Ovary (tissue), 9 donors: ENCODE results near the gene MPRIP. TPM values are rescaled to one million over a fixed set of nuclear protein-coding genes. Genes with fewer than 3 reads are reported as not detected.

Experiments
- DNase-seq, 5 donors: peaks; one replicate each; pipeline ENCODE4 v3.0.0-alpha.2; 2019 to 2020
- H3K27ac ChIP-seq, 2 donors: fragments of 200-600 bp; one replicate each; pipeline versions ENCODE4 v1.5.1 to v1.8.0; 2019 to 2022
- H3K27me3 ChIP-seq: fragments of 200-600 bp; one replicate; pipeline ENCODE4 v1.8.0; 2022
- H3K36me3 ChIP-seq: fragments of 200-600 bp; sonication (generic); one replicate; pipeline ENCODE4 v1.5.1; 2019
- H3K4me1 ChIP-seq: one replicate; pipeline ENCODE4 v1.8.1; 2013; ENCODE audit warnings: mild to moderate bottlenecking, moderate library complexity; ENCODE audit not compliant: insufficient read depth
- H3K4me3 ChIP-seq: fragments of 200-600 bp; sonication (generic); one replicate; pipeline ENCODE4 v1.5.1; 2017
- H3K9me3 ChIP-seq, 2 donors: fragments of 200-600 bp in 1 of 2; sonication (generic) in 1 of 2; one replicate each; pipeline versions ENCODE4 v1.5.1 to v1.8.1; 2013 to 2019; ENCODE audit warnings: mild to moderate bottlenecking in 1 of 2, moderate library complexity in 1 of 2
- CTCF ChIP-seq, 3 donors: fragments of 450-650 bp in 2 of 3; fragments of 200-600 bp in 1 of 3; IDR thresholded peaks; one replicate each; pipeline versions ENCODE4 v1.5.1 to v1.8.0; 2016 to 2022; ENCODE audit warnings: antibody characterized with exemption in 3 of 3, mild to moderate bottlenecking in 1 of 3
- EP300 ChIP-seq: sonication (generic); formaldehyde crosslinking; IDR thresholded peaks from one replicate; pipeline ENCODE4 v1.6.1; 2017; ENCODE audit warnings: antibody characterized with exemption
- POLR2A ChIP-seq: fragments of 450-650 bp; IDR thresholded peaks from one replicate; pipeline ENCODE4 v1.6.1; 2017; ENCODE audit warnings: antibody characterized with exemption, mild to moderate bottlenecking, moderate library complexity
- WGBS, 3 donors: extraction: QIAGEN DNeasy Blood & Tissue Kit in 1 of 3; methylation state at CpG; one replicate each; pipeline versions ENCODE4 v1.1.5 to v1.1.7; 2013 to 2017; 5-methylcytosine and 5-hydroxymethylcytosine counted together
- intact Hi-C, 4 donors: fragments of 100-400 bp; cut with DNase I; formaldehyde crosslinking; loops; one replicate each; pipeline versions ENCODE4 v1.11.0 to v1.15.1; 2022 to 2023
- polyA plus RNA-seq, 2 donors: library from polyadenylated mRNA; stranded (reverse); fragments of 200-250 nt in 1 of 2; fragments of 350-450 nt in 1 of 2; fragmentation: Illumina TruSeq in 1 of 2; extraction: RNeasy Lipid Tissue Mini Kit (QIAGEN cat#74804) in 1 of 2; gene quantifications; one replicate each; pipeline ENCODE4 v1.2.3, GENCODE V29; 2013 to 2014
- total RNA-seq, 7 donors: library from RNA; depleted of rRNA in 2 of 7; stranded (reverse); fragments of >200 nt in 2 of 7; fragmentation: NEBNext Ultra II Directional in 3 of 7; extraction: Animal tissue kit (Norgen Biotek cat#: 25700) in 3 of 7; gene quantifications; one replicate each; pipeline versions ENCODE4 v1.1.0 to v1.2.4, GENCODE V29; 2016 to 2023
- donor health status: DM: no; HTN: no; CAD: no; lungs with moderate emphysema.
- donor health status: DM: no; HTN: no; CAD: no.
- donor health status: Bipolar disorder and iron deficiency.
- donor health status: DM: yes; HTN: yes; CAD: no.
- donor health status: DM: no; HTN: no; CAD: no.
- donor health status: DM: yes; HTN: yes; CAD: no.

MPRIP gene
- total and polyA plus RNA-seq, 9 donors = 72.3 to 256 (median 202) TPM

GRCh38 chr17:17165666-17166308, 123.5 kb downstream of the MPRIP start:
- intact Hi-C loops = no loop called here
- Histone ChIP-seq H3K9me3 (no peaks in the 10 kb centered on the region), H3K4me1 (no peaks in the 10 kb centered on the region), H3K36me3 (no peaks in the 10 kb centered on the region), H3K4me3 (no peak overlapping the region), H3K27me3 (no peaks in the 10 kb centered on the region), H3K27ac (no peak overlapping the region)
- DNase-seq = no peak
- WGBS, 3 donors = 86 to 89% (median 87%) methylated on average over 22 to 23 of the region's 23 CpGs
- TF ChIP-seq EP300 (no peak), POLR2A (no peak), CTCF (IDR thresholded peaks at IDR 0.05) (no peak)

- Histone ChIP-seq H3K4me3 (no peak overlapping the region), H3K27me3 (no peaks in the 10 kb centered on the region), H3K9me3 (no peaks in the 10 kb centered on the region), H3K27ac (no peak overlapping the region), H3K36me3 (no peaks in the 10 kb centered on the region), H3K4me1 (no peaks in the 10 kb centered on the region)
- WGBS, 3 donors = 89 to 95% (median 92%) methylated on average over 8 of the region's 8 CpGs
- intact Hi-C loops = no loop called here
- TF ChIP-seq CTCF (IDR thresholded peaks at IDR 0.05) (no peak), POLR2A (no peak), EP300 (no peak)
- DNase-seq = no peak
Observed at GRCh38 chr17:17166446-17166845, 124.2 kb downstream of the MPRIP start.

DNA sequence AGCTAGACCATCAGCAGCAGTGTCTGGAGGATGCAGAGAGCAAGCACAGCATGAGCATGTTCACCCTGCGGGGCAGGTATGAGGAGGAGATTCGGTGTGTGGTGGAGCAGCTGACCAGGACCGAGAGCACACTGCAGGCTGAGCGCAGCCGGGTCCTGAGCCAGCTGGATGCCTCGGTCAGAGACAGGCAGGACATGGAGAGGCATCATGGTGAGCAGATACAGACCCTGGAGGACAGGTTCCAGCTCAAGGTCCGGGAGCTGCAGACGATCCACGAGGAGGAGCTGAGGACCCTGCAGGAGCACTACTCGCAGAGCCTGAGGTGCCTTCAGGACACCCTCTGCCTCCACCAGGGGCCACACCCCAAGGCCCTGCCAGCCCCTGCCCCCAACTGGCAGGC, 125.1 kb downstream of the MPRIP start:
- no peak for DNase-seq
- Histone ChIP-seq H3K9me3 (no peaks in the 10 kb centered on the region), H3K27me3 (no peaks in the 10 kb centered on the region), H3K27ac (no peak overlapping the region), H3K4me3 (no peak overlapping the region), H3K4me1 (no peaks in the 10 kb centered on the region), H3K36me3 (no peaks in the 10 kb centered on the region)
- WGBS, 3 donors = 84 to 92% (median 87%) methylated on average over 10 of the region's 10 CpGs
- intact Hi-C loops = no loop called here
- TF ChIP-seq EP300 = no peak
- TF ChIP-seq POLR2A = no peak
- TF ChIP-seq CTCF (IDR thresholded peaks at IDR 0.05) = no peak

- WGBS, 3 donors = 93 to 95% (median 94%) methylated on average over 9 to 10 of the region's 10 CpGs
- DNase-seq = no peak
- no peaks in the 10 kb centered on the region for H3K36me3 ChIP-seq
- intact Hi-C loops = no loop called here
- no peak overlapping the region for H3K4me3 ChIP-seq
- no peak overlapping the region for H3K27ac ChIP-seq
- H3K9me3 ChIP-seq = no peaks in the 10 kb centered on the region
- TF ChIP-seq POLR2A (no peak), EP300 (no peak), CTCF (IDR thresholded peaks at IDR 0.05) (no peak)
- no peaks in the 10 kb centered on the region for H3K4me1 ChIP-seq
- H3K27me3 ChIP-seq = no peaks in the 10 kb centered on the region
Observed at GRCh38 chr17:17167986-17168385, 125.7 kb downstream of the MPRIP start.
